SJCRH30 (cell line): ENCODE measurements around the gene FDXR. TPM values are rescaled to one million over a fixed set of nuclear protein-coding genes. Genes with fewer than 3 reads are reported as not detected.

Source experiments
- DNase-seq, 2 experiments: peaks; one replicate each; pipeline ENCODE4 v3.0.0-alpha.2; 2015 to 2020
- H3K27ac ChIP-seq: fragments of 250-450 bp; sonication (Bioruptor Pico); 2 replicates; pipeline ENCODE4 v1.5.1; 2020; ENCODE audit warnings: mild to moderate bottlenecking, moderate library complexity
- H3K27me3 ChIP-seq: fragments of 250-450 bp; sonication (Bioruptor Pico); 2 replicates; pipeline ENCODE4 v1.5.1; 2020; ENCODE audit warnings: mild to moderate bottlenecking, moderate library complexity
- H3K36me3 ChIP-seq: fragments of 250-450 bp; sonication (Bioruptor Pico); 2 replicates; pipeline ENCODE4 v1.5.1; 2020; ENCODE audit warnings: mild to moderate bottlenecking, moderate library complexity
- H3K4me1 ChIP-seq: fragments of 250-450 bp; sonication (Bioruptor Pico); 2 replicates; pipeline ENCODE4 v1.5.1; 2020; ENCODE audit warnings: mild to moderate bottlenecking, moderate library complexity
- H3K4me3 ChIP-seq: fragments of 250-450 bp; sonication (Bioruptor Pico); 2 replicates; pipeline ENCODE4 v1.5.1; 2020; ENCODE audit warnings: mild to moderate bottlenecking, moderate library complexity
- H3K9me3 ChIP-seq: fragments of 250-450 bp; sonication (Bioruptor Pico); replicated peaks from 2 replicates; pipeline ENCODE4 v1.5.1; 2020; ENCODE audit warnings: mild to moderate bottlenecking, moderate library complexity
- total RNA-seq: library from RNA; depleted of rRNA; stranded (reverse); fragments of >200 nt; shearing (Covaris generic); gene quantifications from 2 replicates; pipeline ENCODE4 v1.2.3, GENCODE V29; 2014

Gene FDXR
- total RNA-seq, 1 experiment from 2014 or later = 7.2 TPM

DNA sequence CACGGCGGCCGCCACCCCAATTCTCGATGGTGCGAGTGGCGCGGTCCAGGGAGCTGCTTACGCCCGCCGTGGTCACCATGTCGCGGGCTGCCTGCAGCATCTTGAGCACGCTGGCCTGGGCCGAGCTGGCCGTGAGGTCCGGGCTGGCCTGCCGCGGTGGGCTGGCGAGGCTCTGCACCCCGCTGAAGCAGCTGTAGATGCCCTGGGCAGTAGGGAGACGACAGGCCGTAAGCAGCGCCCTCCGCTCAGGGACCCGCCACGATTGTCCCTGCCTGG lies 29.5 kb downstream of the FDXR start:
- Histone ChIP-seq H3K27me3 (no peaks in the 10 kb centered on the region), H3K9me3 (no peaks in the 10 kb centered on the region), H3K4me1 (peaks cover 12% of the 10 kb centered on the region; the same call in 1 of the 2 replicates), H3K4me3 (no peak overlapping the region), H3K36me3 (no peaks in the 10 kb centered on the region), H3K27ac (no peak overlapping the region)
- no peak for DNase-seq

DNA sequence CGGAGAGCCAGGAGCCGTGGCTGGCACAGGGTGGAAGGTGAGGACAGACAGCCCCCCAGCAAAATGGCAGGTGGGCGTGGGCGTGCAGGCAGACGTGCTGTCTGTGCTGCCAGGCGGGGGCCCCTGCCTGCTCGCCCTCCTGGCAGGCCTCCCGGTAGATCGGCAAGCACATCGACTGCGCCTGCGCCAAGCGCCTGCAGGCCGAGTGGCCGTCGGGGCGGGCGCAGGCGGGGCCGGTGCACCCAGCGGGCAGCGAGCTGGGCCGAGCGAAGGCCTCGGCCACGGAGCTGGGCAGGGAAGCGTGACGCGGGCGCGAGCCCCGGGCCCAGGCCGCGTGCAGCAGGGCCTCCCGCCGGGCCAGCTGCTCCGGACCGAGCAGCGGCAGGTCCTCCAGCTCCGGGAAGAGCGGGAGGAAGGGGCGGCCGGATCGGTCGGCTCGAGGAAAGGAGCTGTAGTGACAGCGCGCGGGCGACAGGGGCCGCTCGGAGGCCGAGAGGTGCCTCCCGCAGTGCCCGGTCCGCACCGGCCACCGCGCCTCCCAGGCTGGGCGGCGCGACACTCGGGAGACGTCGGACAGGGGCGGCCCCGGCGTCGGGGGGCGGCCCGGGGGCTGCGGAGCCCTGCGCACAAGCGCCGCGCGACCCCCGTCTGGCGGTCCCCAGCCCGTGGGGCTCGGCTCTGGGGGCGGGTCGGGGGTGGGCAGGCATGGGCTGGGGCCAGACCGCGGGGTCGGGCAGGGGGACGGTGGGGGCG lies 30.0 kb downstream of the FDXR start:
- peak overlapping the region; percentile 44 for H3K4me3 ChIP-seq
- H3K27ac ChIP-seq = no peak overlapping the region
- no peaks in the 10 kb centered on the region for H3K36me3 ChIP-seq
- no peaks in the 10 kb centered on the region for H3K9me3 ChIP-seq
- DNase-seq = peak; percentile 70
- H3K27me3 ChIP-seq = no peaks in the 10 kb centered on the region
- peaks cover 12% of the 10 kb centered on the region; the same call in 1 of the 2 replicates for H3K4me1 ChIP-seq

DNA sequence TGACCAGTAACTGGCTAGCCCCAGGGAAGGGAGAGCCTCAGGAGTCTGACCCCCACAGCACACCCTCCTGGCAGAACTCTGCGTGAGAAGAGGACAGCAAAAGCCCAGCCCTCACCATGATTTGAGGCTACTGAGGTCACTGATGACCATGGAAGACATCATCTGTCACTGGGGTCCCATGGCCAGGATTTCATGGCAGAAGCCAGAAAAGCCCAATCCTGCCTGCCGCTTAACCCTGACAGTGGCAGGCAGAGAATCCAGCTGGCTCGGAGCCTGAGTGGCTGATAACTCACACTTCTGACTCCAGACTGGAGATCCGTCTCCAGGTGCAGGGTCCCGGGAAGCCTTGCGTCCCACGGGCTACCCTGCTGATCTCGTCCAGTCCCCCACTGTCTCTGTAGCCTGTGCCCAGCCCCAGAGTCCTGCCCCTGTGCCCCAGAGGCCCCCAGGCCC lies 30.6 kb downstream of the FDXR start:
- H3K27ac ChIP-seq = no peak overlapping the region
- H3K4me1 ChIP-seq = peaks cover 12% of the 10 kb centered on the region; the same call in 1 of the 2 replicates
- no peaks in the 10 kb centered on the region for H3K27me3 ChIP-seq
- peak in 1 of 2 experiments; percentile 26 for DNase-seq
- no peaks in the 10 kb centered on the region for H3K9me3 ChIP-seq
- no peaks in the 10 kb centered on the region for H3K36me3 ChIP-seq
- H3K4me3 ChIP-seq = peak overlapping the region; percentile 44

DNA sequence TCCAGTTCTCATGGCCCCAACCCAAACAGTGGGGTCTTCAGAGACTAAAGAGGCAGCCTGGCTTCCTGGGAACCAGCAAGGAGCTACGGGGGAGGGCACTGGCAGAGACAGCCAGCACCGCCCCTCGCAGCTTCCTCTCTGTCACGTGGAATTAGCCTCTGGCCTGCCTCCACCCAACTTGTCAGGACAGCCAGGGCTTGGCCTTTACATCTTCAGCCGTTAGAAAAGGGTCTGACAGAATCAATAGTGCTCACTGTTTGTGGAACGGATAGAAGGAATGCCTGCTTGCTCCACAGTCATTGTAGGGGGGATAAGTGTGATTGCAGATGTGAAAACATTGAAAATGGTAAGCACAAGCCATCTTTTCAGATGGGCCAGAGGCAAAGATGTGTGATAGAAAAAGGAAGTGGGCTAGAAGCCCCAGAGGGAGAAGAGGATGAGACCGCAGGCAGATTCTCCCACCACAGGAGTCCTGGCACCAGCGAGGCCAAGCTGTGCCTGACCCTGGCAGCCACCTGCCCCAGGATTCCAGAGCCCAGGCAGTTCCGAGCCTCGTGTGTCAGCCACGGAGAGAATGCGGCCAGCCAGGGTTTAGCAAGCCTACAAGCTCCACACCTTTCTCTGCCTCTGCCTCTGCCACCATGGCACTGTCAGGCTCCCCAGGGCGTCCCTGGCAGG lies 31.7 kb downstream of the FDXR start:
- Histone ChIP-seq H3K36me3 (no peaks in the 10 kb centered on the region), H3K27ac (no peak overlapping the region), H3K9me3 (no peaks in the 10 kb centered on the region), H3K4me1 (peaks cover 12% of the 10 kb centered on the region; the same call in 1 of the 2 replicates), H3K4me3 (no peak overlapping the region), H3K27me3 (no peaks in the 10 kb centered on the region)
- DNase-seq = peak in 1 of 2 experiments; percentile 45

DNA sequence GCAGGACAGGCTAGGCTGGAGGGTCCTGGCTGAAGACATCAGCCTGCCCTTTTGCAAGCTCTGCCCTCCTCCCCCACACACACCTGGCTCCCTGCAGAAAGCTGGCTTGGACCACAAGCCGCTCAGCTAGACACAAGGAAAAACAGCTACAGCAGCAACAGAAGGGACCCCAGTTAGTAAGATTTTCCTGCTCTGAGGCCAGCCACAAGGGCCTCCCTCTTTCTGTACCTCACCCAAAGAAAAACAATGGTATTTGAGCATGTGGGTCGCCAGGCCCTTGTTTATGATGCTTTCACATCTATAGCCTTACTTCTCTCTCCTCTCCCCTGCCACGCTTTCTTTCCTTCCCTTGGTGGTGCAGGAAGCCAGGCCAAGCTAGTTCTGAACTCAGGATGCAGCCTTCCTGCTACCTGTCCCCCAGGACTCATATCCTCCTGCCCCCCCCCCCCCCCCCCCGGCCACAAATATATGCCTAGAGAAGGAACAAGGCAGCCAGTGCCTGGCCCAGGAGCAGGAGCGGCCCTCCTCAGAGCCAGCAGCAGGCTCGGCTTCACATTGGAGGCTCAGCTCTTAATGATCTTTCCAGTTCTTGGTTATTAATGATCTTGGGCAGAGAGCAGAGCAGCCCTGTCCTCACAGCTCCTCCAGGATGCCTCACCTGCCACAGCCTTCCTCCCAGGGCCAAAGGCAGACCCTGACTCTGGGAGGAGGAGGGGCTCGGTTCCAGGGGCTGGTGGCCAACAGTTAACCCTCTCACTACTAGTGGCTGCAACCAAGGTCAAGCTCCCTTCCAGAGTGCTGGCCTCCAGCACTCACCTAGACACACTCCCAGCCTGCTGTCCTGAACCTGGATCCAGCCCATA lies 32.6 kb downstream of the FDXR start:
- Histone ChIP-seq H3K4me3 (no peak overlapping the region), H3K27ac (no peak overlapping the region), H3K36me3 (no peaks in the 10 kb centered on the region), H3K4me1 (peaks cover 12% of the 10 kb centered on the region; the same call in 1 of the 2 replicates), H3K9me3 (no peaks in the 10 kb centered on the region), H3K27me3 (no peaks in the 10 kb centered on the region)
- DNase-seq = no peak

DNA sequence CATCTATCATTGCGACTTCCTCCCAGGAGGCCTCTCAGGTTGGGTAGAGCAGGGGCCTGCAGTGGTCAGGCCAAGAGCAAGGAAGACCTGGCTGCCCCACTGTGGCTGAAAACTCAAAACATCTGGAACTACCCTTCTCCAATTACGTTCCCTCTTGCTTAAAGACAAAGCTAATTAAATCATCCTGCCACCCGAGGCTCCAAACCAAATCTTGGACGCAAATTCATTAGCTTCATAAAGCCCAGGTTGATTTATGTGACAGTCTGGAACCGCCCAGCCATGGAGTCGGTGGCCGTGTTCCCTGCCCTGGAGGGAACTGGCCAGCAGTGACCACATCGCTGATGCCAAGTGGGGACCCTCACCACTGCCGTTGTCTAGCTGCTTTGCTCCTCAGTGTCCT lies 34.5 kb downstream of the FDXR start:
- H3K4me3 ChIP-seq = no peak overlapping the region
- DNase-seq = no peak
- H3K4me1 ChIP-seq = peaks cover 12% of the 10 kb centered on the region; the same call in 1 of the 2 replicates
- H3K27me3 ChIP-seq = no peaks in the 10 kb centered on the region
- no peaks in the 10 kb centered on the region for H3K9me3 ChIP-seq
- no peaks in the 10 kb centered on the region for H3K36me3 ChIP-seq
- H3K27ac ChIP-seq = no peak overlapping the region

DNA sequence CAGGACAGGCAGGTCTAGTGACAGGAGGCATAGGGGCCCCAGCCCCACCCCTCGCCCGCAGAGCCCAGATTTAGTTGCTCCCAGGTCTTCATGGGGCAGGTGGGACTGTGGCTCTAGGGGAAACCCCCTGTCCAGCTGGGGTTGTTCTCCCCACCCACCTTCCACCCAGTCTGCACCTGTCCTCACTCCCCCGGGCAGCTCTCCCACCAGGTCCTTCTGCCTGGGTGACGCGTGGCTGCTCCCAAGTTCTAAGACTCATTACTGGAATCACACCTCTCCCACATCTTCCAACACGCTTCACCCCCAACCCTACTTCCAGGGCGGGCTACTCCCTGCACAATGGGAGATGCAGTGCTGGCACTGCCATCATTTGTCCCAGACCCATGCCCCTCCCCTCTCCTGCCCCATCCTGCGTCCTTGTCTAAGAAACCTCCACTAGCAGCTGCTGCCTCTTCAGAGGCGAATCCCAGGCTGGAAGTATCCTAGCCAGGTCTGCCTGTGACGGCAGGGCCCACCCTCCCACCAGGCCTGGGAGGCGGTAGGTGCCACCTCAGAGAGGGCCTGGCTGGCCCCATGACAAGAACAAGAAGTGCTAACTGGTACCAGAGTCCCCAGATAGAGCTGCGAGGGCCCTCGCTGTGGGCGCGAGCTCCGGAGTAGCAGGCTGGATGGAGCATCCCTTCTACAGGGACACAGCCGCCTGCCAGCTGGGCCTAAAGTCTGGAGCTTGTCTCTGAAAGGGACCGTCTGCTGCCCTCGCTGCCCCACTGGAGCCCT lies 35.9 kb downstream of the FDXR start:
- Histone ChIP-seq H3K27ac (no peak overlapping the region), H3K36me3 (no peaks in the 10 kb centered on the region), H3K27me3 (no peaks in the 10 kb centered on the region), H3K4me1 (peaks cover 9% of the 10 kb centered on the region; the same call in 1 of the 2 replicates), H3K9me3 (no peaks in the 10 kb centered on the region), H3K4me3 (no peak overlapping the region)
- DNase-seq = no peak

DNA sequence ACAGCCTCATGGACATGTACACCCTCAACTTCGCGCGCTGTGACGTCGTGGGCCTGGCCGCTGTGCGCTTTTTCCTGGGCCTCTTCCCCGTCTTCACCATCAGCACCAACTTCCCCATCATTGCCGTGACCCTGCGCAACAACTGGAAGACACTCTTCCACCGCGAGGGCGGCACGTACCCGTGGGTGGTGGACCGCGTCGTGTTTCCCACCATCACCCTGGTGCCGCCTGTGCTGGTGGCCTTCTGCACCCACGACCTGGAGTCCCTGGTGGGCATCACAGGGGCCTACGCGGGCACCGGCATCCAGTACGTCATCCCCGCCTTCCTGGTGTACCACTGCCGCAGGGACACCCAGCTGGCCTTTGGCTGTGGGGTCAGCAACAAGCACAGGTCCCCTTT lies 36.6 kb downstream of the FDXR start:
- H3K27ac ChIP-seq = no peak overlapping the region
- no peak for DNase-seq

DNA sequence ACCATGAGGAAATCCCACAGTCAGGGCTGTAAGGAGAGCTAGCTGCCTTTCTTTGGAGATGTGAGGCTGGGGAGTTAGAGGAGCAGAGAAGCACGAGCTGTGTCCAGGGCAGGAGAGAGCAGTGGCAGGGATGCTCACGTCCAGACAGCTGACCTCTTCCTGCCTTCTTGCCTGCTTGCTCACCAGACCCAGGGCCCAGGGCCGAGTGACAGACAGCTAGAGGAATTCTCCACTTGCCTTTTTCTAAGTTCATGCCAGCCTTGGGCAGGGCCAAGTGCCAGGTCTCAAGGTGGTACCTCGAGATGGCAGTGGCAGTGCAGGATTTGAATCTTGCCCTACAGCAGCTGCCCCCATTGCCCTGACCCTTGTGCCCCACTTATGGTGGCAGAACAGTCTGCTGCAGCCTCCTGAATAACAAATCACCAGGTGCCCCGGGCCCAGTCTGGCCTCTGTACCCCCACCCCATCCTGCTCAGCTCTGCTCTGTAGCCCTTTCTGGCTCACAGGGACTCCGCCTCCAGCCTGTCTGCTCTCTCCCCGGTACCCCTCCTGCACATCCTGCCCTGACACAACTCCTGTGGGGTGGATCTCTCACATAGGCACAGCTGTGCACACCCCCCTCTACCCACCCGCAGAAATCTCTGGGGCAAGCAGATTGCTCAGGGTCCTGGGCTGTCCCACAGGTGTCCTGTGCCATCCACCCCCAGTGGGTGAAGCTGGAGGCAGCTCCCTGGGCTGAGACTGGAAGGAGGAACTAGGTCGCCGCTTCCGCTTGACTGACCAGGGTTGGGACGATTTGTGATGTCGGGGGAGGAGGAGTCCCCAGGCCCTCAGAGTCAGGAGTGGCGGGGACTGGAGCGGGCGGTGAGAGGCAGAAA lies 39.1 kb downstream of the FDXR start:
- Histone ChIP-seq H3K27me3 (no peaks in the 10 kb centered on the region), H3K36me3 (no peaks in the 10 kb centered on the region), H3K4me1 (no peaks in the 10 kb centered on the region), H3K27ac (no peak overlapping the region), H3K9me3 (no peaks in the 10 kb centered on the region), H3K4me3 (no peak overlapping the region)
- no peak for DNase-seq

More for the DNA sequence above, 36.6 kb downstream of the FDXR start:
- Histone ChIP-seq H3K9me3 (no peaks in the 10 kb centered on the region), H3K4me1 (peaks cover 8% of the 10 kb centered on the region; the same call in 1 of the 2 replicates), H3K36me3 (no peaks in the 10 kb centered on the region), H3K27me3 (no peaks in the 10 kb centered on the region), H3K4me3 (no peak overlapping the region)

DNA sequence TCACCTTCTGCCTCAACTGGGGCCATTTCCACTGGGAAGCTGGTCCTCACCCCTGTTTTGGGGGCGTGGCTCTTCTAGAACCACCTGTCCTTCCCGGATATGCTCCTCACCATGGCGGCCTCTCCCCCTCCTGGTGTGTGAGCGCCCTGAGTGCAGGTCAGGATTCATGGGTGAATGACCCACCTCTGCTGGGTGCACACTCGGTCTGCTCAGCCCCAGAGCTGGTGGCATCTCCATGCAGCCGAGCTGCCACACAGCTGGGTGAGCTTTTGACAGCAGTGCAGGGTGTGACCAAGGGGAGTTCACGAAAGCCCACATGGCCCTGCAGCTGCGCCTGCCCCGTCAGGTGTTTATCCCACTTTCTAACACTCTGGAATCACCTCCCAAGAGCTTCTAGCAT lies 40.4 kb downstream of the FDXR start:
- no peaks in the 10 kb centered on the region for H3K36me3 ChIP-seq
- H3K27ac ChIP-seq = no peak overlapping the region
- no peaks in the 10 kb centered on the region for H3K9me3 ChIP-seq
- no peaks in the 10 kb centered on the region for H3K27me3 ChIP-seq
- no peak overlapping the region for H3K4me3 ChIP-seq
- H3K4me1 ChIP-seq = no peaks in the 10 kb centered on the region
- no peak for DNase-seq

DNA sequence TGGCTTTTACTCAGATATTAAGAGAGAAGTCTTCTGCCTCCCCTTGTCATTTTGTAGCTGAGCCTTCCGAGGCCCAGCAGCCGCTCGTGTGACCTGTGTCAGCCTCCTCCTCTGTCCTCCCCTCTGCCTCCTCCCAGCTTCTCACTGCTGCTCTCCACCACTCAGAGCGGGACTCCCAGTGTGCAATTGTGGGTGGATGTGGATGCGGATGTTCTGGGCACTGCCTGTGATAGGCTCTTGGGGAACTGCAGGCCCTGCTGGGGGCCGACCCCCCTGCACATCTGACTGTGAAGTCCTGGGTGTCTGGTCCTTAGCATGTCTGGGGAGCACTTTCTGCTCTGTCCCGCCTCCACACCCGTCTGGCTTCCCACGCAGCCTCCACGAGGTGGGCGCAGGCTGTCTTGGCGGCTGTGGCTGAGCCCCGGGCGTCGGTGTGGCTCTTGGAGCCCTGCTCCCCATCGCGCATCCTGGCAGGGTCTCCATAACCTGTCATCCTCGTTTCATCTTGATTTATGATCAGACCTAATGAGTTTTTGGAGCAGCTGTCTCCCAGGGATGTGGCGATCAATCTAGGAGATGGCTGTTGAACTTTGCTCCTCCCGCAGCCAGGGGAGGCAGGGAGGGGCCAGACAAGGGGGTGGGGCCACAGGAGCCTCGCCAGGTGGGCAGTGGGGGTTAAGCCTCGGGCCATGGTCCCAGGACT lies 41.2 kb downstream of the FDXR start:
- no peaks in the 10 kb centered on the region for H3K9me3 ChIP-seq
- no peaks in the 10 kb centered on the region for H3K27me3 ChIP-seq
- H3K4me1 ChIP-seq = no peaks in the 10 kb centered on the region
- H3K4me3 ChIP-seq = no peak overlapping the region
- no peak for DNase-seq
- no peaks in the 10 kb centered on the region for H3K36me3 ChIP-seq
- H3K27ac ChIP-seq = no peak overlapping the region

DNA sequence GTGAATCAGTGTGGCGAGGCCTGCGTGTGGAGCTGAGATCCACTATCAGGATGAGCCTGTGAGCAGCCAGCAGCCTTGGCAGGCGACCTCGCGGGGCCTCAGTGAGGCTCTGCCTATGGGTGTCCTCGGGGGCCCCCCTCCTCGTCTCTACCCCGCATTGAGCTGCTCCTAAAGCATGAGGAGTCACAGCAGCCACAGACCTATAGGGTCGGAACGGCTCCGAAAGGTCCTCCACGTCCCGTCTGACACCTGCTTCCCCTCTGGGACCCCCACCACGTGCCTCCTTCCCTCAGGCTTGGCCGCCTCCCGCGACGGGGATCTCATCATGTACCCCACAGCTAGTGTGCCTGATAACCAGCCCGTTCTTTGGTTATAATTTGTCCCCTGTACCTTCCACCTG lies 41.9 kb downstream of the FDXR start:
- H3K27me3 ChIP-seq = no peaks in the 10 kb centered on the region
- H3K36me3 ChIP-seq = no peaks in the 10 kb centered on the region; the same call in 1 of the 2 replicates
- DNase-seq = no peak
- no peak overlapping the region for H3K4me3 ChIP-seq
- no peak overlapping the region for H3K27ac ChIP-seq
- no peaks in the 10 kb centered on the region for H3K9me3 ChIP-seq
- no peaks in the 10 kb centered on the region for H3K4me1 ChIP-seq

DNA sequence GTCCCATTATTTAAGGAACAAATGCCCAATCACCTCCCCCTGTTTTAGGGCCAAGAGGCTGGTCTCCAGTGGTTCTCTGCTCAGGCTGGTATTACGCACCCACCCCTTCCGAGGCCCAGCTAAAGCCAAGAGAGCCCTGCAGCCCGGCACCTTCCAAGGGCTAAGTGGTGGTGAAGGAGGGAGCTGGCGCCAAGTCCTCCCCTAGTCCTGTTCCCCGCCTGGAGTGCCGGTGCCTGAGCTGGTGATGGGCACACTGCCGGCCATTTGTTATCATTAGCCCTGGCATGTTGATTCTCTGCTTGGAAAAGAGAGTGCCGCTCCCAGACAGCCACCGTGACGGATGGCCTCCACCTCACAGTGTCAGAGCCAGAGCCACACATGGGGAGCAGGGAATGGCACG lies 45.0 kb downstream of the FDXR start:
- Histone ChIP-seq H3K9me3 (no peaks in the 10 kb centered on the region), H3K27me3 (no peaks in the 10 kb centered on the region), H3K4me1 (no peaks in the 10 kb centered on the region), H3K36me3 (no peaks in the 10 kb centered on the region; the same call in 1 of the 2 replicates), H3K4me3 (no peak overlapping the region), H3K27ac (no peak overlapping the region)
- DNase-seq = no peak
